Measurements from ENCODE around the gene KCNE3.

Gene KCNE3

GRCh38 chr11:74492084-74492483 is 24.7 kb upstream of the KCNE3 start:
- no peak for TF ChIP-seq POU2F2 (IDR thresholded peaks at IDR 0.05; ENCODE audit: low read depth, low read length)
- FAIRE-seq (peak; percentile 45), DNase-seq (ENCODE audit: insufficient read length, low spot score) (no peak)

DNA sequence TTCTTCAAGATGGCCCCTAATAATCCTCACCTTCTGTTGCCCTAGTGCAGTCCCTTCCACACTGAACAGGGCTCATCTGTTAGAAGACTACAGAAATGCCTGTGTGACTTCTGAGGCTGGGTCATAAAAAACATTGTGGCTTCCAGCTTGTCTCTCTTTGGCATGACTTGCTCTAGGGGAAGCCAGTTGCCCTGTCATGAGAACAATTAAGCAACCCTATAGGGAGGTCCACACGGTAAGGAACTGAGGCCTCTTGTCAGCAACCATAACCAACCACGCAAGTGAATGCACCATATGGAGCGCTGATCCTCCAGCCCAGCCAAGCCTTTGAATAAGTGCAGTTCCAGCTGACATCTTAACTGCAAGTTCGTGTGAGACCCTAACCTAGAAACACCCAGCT is 23.6 kb upstream of the KCNE3 start:
- no peak for FAIRE-seq
- TF ChIP-seq SPI1 (IDR thresholded peaks at IDR 0.05; ENCODE audit: low read depth, low read length) = no peak
- no peak for TF ChIP-seq PAX5 (IDR thresholded peaks at IDR 0.05; ENCODE audit: insufficient read depth, low read length, severe bottlenecking)
- TF ChIP-seq POLR2A (IDR thresholded peaks at IDR 0.05; ENCODE audit: low read depth, low read length) = no peak
- no peak for TF ChIP-seq TAF1 (IDR thresholded peaks at IDR 0.05; ENCODE audit: low read depth, low read length)
- no peak for TF ChIP-seq POU2F2 (IDR thresholded peaks at IDR 0.05; ENCODE audit: low read depth, low read length)
- TF ChIP-seq POLR2AphosphoS5 (IDR thresholded peaks at IDR 0.05; ENCODE audit: low read depth, low read length) = no peak
- no peak for DNase-seq (ENCODE audit: insufficient read length, low spot score)

- DNase-seq (ENCODE audit: insufficient read length, low spot score) = no peak
- FAIRE-seq = no peak
- TF ChIP-seq TAF1 (IDR thresholded peaks at IDR 0.05; ENCODE audit: low read depth, low read length) = no peak
- no peak for TF ChIP-seq POU2F2 (IDR thresholded peaks at IDR 0.05; ENCODE audit: low read depth, low read length)
- TF ChIP-seq POLR2AphosphoS5 (IDR thresholded peaks at IDR 0.05; ENCODE audit: low read depth, low read length) = no peak
- TF ChIP-seq SPI1 (IDR thresholded peaks at IDR 0.05; ENCODE audit: low read depth, low read length) = no peak
- TF ChIP-seq PAX5 (IDR thresholded peaks at IDR 0.05; ENCODE audit: insufficient read depth, low read length, severe bottlenecking) = no peak
- no peak for TF ChIP-seq POLR2A (IDR thresholded peaks at IDR 0.05; ENCODE audit: low read depth, low read length)
These were observed 20.5 kb upstream of the KCNE3 start for GRCh38 chr11:74487875-74488274.

DNA sequence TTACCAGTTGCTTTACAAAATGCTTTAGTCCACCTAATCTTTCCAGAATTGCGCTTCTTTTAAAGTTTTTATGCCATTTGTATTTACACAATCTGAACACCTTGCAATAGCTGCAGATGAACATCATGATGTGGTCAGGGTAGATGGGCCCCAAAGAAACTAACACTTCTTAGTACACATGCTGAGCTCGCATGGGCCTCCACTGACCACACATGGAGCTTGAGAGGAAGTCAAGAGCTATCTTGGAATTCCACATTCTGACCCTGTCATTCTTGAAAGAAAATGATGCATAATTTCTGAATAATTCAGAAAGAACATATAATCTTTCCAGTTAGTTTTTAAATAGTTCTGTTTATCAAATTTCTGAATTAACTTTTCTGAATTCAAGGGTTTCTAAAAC is 18.5 kb upstream of the KCNE3 start:
- no peak for TF ChIP-seq POU2F2 (IDR thresholded peaks at IDR 0.05; ENCODE audit: low read depth, low read length)
- TF ChIP-seq POLR2AphosphoS5 (IDR thresholded peaks at IDR 0.05; ENCODE audit: low read depth, low read length) = no peak
- TF ChIP-seq TAF1 (IDR thresholded peaks at IDR 0.05; ENCODE audit: low read depth, low read length) = no peak
- TF ChIP-seq POLR2A (IDR thresholded peaks at IDR 0.05; ENCODE audit: low read depth, low read length) = no peak
- no peak for TF ChIP-seq PAX5 (IDR thresholded peaks at IDR 0.05; ENCODE audit: insufficient read depth, low read length, severe bottlenecking)
- no peak for TF ChIP-seq SPI1 (IDR thresholded peaks at IDR 0.05; ENCODE audit: low read depth, low read length)
- FAIRE-seq = no peak
- DNase-seq (ENCODE audit: insufficient read length, low spot score) = no peak

DNA sequence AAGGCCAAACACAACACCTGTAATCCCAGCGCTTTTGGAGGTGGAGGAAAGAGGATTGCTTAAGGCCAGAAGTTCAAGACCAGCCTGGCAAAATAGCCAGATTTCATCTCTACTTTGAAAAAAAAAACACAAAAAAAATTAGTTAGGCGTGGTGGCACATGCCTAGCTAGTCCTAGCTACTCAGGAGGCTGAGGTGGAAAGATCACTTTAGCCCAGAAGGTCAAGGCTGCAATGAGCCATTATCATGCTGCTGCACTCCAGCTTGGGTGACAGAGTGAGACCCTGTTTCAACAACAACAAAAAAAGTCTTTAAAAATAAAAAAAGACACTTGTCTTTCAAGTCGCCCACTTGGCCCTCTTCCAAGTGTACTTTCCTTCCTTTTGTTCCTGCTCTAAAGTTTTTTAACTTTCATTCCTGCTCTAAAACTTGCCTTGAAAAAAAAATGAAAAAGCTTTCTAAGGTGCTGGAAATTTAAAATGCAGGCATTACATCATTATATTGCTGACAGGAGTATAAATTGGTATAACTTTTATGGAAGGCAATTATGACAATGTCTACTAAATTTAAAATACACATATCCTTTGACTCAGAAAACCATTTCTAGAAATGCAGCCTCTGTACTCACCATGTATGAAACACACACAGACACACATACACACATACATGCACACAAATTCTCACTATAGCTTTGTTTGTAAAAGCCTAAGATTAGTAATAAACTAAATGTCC is 13.5 kb upstream of the KCNE3 start:
- TF ChIP-seq TAF1 (IDR thresholded peaks at IDR 0.05; ENCODE audit: low read depth, low read length) = no peak
- TF ChIP-seq POLR2AphosphoS5 (IDR thresholded peaks at IDR 0.05; ENCODE audit: low read depth, low read length) = no peak
- no peak for TF ChIP-seq POU2F2 (IDR thresholded peaks at IDR 0.05; ENCODE audit: low read depth, low read length)
- no peak for TF ChIP-seq SPI1 (IDR thresholded peaks at IDR 0.05; ENCODE audit: low read depth, low read length)
- TF ChIP-seq PAX5 (IDR thresholded peaks at IDR 0.05; ENCODE audit: insufficient read depth, low read length, severe bottlenecking) = no peak
- no peak for TF ChIP-seq POLR2A (IDR thresholded peaks at IDR 0.05; ENCODE audit: low read depth, low read length)
- FAIRE-seq (no peak), DNase-seq (ENCODE audit: insufficient read length, low spot score) (no peak)

- no peak for DNase-seq (ENCODE audit: insufficient read length, low spot score)
- no peak for TF ChIP-seq PAX5 (IDR thresholded peaks at IDR 0.05; ENCODE audit: insufficient read depth, low read length, severe bottlenecking)
- no peak for TF ChIP-seq TAF1 (IDR thresholded peaks at IDR 0.05; ENCODE audit: low read depth, low read length)
- FAIRE-seq = no peak
These were observed 12.4 kb upstream of the KCNE3 start for GRCh38 chr11:74479732-74480123.

DNA sequence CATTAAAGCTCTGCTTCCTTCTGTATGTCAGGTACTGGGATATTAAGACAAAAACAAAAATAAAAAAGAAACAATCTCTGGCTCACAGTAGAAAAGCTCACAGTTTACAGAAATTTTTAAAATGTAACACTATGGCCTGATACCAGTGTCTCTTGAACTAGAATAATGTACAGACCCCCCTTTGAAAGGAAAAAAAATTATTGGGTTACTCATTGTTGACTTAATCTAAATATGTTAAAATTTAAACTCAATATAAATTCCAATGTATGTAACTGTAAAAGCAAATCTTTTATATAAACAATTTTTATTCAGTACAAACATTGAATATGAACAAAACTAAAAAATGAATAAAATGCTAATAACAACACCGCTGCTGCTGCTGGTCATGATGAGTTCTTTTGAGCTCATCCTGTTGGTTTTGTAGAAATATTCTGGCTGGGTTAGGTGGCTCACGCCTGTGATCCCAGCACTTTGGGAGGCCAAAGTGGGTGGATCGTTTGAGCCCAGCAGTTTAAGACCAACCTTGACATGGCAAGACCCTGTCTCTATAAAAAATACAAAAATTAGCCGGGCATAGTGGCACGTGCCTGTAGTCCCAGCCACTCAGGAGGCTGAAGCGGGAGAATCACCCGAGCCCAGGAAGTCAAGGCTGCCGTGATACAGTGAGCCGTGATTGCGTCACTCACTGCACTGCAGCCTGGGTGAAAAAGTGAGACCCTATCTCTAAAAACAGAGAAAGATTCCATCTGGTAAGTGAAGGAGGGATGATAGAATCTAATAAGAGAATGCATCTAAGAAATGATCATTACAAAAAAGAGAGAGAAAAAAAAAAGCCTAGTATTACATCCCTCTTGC is 11.8 kb upstream of the KCNE3 start:
- TF ChIP-seq SPI1 (IDR thresholded peaks at IDR 0.05; ENCODE audit: low read depth, low read length) (no peak), POLR2A (IDR thresholded peaks at IDR 0.05; ENCODE audit: low read depth, low read length) (no peak), PAX5 (IDR thresholded peaks at IDR 0.05; ENCODE audit: insufficient read depth, low read length, severe bottlenecking) (no peak), POU2F2 (IDR thresholded peaks at IDR 0.05; ENCODE audit: low read depth, low read length) (no peak), POLR2AphosphoS5 (IDR thresholded peaks at IDR 0.05; ENCODE audit: low read depth, low read length) (no peak), TAF1 (IDR thresholded peaks at IDR 0.05; ENCODE audit: low read depth, low read length) (no peak)
- no peak for DNase-seq (ENCODE audit: insufficient read length, low spot score)
- FAIRE-seq = no peak

GRCh38 chr11:74476536-74476935 is 9.2 kb upstream of the KCNE3 start:
- TF ChIP-seq PAX5 (IDR thresholded peaks at IDR 0.05; ENCODE audit: insufficient read depth, low read length, severe bottlenecking) (no peak), POLR2AphosphoS5 (IDR thresholded peaks at IDR 0.05; ENCODE audit: low read depth, low read length) (no peak), TAF1 (IDR thresholded peaks at IDR 0.05; ENCODE audit: low read depth, low read length) (no peak), POU2F2 (IDR thresholded peaks at IDR 0.05; ENCODE audit: low read depth, low read length) (no peak), SPI1 (IDR thresholded peaks at IDR 0.05; ENCODE audit: low read depth, low read length) (no peak), POLR2A (IDR thresholded peaks at IDR 0.05; ENCODE audit: low read depth, low read length) (no peak)
- DNase-seq (ENCODE audit: insufficient read length, low spot score) (no peak), FAIRE-seq (no peak)

DNA sequence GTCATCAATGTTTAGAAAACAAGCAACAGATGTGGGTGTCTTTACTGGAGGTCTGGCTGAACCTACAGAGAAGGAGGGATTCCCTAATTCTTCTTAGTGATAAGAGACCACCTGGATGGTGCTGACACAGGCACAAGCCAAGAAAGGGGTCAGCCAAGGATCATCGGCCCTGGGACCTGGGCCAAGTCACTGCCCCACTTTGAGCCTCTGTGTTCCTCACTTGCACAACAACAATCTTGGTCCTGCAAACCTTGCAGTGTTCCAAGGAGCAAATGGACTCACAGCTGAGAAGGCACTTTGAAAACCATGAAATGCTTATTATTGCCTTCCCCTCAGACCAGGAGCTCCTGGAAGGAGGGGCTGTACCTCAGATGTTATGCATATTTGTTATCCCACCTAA is 7.0 kb upstream of the KCNE3 start:
- FAIRE-seq (no peak), DNase-seq (ENCODE audit: insufficient read length, low spot score) (no peak)
- TF ChIP-seq POLR2AphosphoS5 (IDR thresholded peaks at IDR 0.05; ENCODE audit: low read depth, low read length) (no peak), POU2F2 (IDR thresholded peaks at IDR 0.05; ENCODE audit: low read depth, low read length) (no peak), POLR2A (IDR thresholded peaks at IDR 0.05; ENCODE audit: low read depth, low read length) (no peak), SPI1 (IDR thresholded peaks at IDR 0.05; ENCODE audit: low read depth, low read length) (no peak), PAX5 (IDR thresholded peaks at IDR 0.05; ENCODE audit: insufficient read depth, low read length, severe bottlenecking) (no peak)

Data from GM12891 (cell line).